Activated CD4-positive, CD25-positive, alpha-beta regulatory T cell treated with anti-CD3 and anti-CD28 coated beads, Interleukin-2, amount 50 U/mL, for 16 hours (primary cell): ENCODE data around the gene LECT2.

Experiments used
- DNase-seq: peaks from one replicate; pipeline ENCODE4 v3.0.0-alpha.2; 2020; ENCODE audit warnings: low read depth, low spot score

The LECT2 gene

GRCh38 chr5:135978993-135979392, 24.2 kb upstream of the LECT2 start:
- DNase-seq = no peak

DNA sequence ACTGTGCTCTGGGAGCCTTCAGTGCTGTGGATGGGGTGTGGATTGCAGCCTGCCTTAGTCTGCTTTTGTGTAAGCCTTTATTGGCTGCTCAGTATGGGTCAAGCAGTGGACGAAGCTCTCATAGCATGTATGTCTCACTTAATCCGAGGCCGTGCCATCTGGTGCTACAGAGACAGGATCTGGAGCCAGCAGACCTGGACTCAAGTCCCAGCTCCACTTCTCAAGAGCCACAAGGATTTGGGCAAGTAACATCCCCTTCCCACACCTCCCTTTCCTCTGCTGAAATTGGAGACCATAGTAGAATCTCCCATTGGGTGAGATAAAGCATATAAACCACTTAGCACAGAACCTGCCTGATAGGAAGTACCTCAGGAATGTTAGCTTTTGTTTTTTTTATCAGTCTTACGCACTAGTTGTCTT, 23.4 kb upstream of the LECT2 start:
- no peak for DNase-seq

DNA sequence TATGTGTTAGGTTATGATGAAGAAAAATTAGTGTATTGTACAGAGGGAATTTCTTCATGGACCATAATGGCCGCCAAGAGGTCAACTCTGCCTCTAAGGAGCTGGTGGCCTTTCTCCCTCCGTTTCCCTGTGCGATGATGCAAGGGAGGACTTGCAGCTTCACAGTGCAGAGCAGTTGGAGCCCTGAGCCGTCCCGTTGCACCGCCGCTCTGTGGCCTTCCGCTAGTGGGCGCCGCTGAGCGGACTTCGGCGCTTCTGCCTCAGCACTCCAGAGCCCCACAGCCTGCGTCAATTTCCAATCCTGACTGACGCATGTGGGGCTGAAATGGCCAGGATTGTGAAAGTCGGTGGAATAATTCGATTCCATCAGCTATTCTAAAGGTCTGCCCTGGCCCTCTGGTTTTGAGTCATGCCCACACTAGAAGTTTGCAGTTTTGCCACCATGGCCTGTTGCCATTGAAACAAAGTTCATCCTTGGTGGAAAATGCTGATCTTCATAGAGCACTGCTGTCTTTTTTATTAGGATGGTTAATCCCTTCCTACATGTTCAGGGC, 22.7 kb upstream of the LECT2 start:
- DNase-seq = no peak

- DNase-seq = no peak
Observed at GRCh38 chr5:135976216-135976615, 21.4 kb upstream of the LECT2 start.

DNA sequence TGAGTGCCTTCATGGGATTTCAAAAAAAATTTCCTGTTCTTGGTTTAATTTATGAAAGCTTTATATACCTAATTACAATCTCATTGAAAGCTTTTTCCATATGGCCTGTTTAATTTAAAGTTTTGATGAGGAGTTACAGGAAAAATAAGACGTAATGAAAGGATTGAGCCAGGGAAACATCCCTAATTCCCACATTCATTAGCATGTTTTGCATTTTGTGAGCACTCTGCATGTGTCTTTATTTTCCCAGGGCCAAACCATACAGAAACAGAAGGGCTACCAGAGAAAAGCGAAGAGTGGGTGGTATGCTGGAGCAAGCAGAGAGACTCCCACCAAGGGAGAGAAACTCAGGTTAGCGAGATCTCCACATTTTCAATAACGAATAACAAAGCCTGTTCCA, 20.3 kb upstream of the LECT2 start:
- no peak for DNase-seq

- DNase-seq = no peak
Observed at GRCh38 chr5:135974021-135974600, 19.3 kb upstream of the LECT2 start.

DNA sequence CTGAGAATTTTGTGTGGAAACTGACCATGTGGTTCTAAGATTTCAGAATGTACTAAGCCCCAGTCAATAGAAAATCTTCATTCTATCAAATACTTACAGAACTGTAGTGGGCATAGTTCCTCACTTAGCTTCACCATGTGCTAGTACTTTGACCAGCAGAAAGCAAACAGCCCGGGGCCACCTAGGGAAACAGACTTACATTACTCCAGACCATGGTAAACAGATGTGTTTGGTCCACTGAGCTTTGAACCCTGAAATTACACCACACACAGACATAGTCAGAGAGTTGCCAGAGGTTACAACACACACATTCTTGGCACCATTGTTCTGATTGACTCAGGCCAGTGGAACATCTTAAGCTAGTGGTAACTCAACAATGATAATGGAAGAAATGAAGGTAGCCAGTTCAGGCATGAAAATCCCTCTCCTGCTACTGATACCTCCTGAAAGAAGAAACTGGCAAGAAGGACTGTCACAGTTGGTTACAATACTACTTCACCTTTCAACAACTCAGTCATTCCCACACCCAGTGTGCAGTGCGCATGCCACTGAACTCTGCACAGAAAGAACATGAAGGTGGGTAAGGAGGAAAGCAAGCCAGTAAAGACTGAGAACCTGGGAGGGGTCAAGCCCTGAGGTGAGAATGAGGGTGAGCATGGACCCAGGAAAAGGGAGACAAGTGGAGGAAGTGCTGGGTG, 18.7 kb upstream of the LECT2 start:
- no peak for DNase-seq

- DNase-seq = no peak
Observed at GRCh38 chr5:135971701-135972100, 16.9 kb upstream of the LECT2 start.

- no peak for DNase-seq
Observed at GRCh38 chr5:135966790-135967189, 12.0 kb upstream of the LECT2 start.

DNA sequence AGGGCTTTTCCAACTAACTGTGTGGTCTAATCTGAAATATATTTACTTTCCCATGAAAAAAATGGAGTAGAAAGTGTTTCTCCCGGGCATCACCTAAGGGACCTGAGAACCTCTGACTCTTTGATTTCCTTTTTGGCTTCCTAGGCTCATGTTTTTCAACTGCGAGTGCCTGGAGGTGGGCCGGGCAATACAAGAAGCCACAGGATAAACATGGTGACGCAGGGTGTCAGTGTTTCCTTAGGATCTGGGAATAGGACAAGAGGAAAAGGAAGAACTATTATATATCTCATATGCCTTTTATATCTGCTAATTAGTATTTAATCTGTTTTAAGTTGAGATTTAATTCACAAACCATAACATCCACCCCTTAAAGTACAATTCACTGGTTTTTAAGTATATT, 11.4 kb upstream of the LECT2 start:
- DNase-seq = no peak

DNA sequence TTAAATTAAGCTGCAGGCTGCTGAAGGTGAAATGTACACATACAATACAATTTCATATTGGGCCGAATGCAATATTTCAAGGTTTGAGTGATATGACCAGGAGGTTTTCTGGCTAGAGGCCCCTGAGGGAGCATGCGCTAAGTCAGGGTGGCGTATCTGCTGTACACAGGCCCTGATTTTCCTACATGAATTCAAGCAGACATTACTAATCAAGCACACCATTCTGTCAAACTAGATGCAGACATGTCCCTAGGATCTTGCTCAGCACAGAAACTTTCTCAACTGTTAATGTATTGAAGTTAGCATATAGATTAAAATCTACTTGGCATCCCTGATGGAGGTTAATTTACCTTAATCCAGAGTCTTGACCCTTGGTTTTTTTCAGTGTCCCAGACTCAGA, 10.7 kb upstream of the LECT2 start:
- no peak for DNase-seq

DNA sequence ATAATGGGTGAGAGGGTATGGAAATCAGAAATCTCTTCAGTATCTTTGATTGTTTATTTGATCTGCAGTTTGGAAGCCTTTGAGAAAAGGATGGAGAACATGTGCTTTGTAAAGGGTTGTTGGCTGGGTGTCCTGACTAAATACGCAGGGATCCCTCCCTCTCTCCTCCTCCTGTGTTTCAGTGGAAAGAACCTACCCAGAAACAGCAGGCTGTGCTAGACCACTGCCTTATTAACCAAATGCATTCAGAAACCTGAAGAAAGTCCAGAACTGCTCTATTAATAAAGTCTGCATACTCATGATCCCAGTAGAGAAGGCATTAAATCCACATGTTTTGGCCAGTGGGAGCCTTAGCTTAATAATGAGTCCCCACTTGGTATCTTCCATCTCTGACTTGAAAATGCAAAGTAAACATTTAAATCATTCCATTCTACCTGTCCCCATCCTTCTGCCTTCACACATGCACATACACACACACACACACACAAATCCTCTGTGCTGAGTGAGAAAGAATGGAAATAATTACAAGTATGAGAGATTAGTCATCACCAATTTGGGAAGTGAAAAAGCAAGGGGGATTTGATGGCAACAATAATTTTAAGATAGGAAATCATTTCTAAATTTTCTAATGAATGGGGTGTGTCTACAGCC, 10.0 kb upstream of the LECT2 start:
- no peak for DNase-seq

DNA sequence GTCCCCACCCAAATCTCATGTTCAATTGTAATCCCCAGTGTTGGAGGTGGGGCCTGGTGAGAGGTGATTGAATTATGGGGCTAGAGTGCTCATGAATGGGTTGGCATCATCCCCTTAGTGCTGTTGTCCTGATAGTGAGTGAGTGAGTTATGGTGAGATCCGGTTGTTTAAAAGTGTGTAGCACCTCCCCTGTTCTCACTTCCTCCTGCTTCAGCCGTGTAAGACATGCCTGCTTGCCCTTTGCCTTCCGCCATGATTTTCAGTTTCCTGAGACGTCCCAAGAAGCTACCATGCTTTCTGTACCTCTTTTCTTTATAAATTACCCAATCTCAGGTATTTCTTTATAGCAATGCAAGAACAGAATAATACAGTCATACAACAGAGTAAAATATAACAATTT, 742 bp upstream of the LECT2 start:
- DNase-seq = no peak

DNA sequence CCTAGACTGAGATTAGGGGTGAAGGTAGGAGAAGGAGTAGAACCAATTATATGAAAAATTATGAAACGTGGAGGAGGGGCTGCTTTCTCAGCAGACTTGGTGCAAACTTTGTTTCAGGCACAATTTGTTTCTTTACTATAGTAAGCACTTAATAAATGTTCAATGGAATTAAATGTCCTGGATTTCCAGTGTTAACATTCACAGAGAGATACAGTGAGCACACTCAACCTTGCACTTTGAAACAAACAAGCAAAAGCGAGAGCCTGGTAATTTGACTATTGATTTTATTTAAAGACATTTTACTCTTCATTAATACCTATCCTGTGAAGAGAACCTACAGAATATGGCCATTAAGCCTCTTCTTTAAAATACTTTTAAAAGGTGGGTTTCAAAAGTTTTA, 933 bp downstream of the LECT2 start:
- no peak for DNase-seq

DNA sequence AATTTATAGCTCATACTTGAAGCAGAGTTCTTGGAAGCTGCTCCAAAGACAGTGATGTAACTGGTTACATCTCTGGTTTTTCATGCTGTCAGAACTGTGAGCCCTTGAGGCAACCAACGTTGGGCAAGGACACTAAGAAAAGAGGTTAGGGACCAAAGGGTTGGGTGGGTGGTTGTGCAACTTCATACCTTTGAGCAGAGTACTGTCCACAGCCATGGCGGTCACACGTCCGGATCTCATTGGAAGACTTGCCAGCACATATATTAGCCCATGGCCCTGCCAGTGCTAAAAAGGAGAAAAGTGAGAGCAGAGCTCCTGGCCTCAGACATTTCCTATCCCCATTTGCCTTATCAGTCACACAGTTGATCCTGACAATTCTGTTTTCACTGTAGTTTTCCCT, 2.1 kb downstream of the LECT2 start:
- no peak for DNase-seq

GRCh38 chr5:135951807-135952206, 3.0 kb downstream of the LECT2 start:
- no peak for DNase-seq

DNA sequence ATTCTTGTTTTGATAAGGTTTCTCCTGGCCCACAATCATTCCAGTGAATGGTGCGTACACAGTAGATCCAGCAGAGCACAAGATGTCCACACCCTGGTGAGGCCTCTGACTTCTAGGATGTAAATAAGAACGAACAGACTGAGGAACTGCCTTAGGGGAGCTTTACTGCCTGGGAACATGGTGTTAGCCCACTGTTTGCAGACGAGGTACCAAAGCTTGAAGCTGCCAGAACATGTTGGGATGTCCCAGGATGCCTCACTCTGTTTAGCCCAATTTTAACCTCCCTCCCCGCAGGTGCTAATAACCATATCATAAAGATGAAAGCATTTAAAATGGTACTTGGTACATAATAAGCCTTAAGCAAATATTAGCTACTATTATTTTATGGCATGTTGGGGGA, 3.5 kb downstream of the LECT2 start:
- no peak for DNase-seq

GRCh38 chr5:135950611-135951010, 4.2 kb downstream of the LECT2 start:
- no peak for DNase-seq

- DNase-seq = no peak
Observed at GRCh38 chr5:135944967-135945560, 9.7 kb downstream of the LECT2 start.

GRCh38 chr5:135944564-135944963, 10.2 kb downstream of the LECT2 start:
- no peak for DNase-seq

DNA sequence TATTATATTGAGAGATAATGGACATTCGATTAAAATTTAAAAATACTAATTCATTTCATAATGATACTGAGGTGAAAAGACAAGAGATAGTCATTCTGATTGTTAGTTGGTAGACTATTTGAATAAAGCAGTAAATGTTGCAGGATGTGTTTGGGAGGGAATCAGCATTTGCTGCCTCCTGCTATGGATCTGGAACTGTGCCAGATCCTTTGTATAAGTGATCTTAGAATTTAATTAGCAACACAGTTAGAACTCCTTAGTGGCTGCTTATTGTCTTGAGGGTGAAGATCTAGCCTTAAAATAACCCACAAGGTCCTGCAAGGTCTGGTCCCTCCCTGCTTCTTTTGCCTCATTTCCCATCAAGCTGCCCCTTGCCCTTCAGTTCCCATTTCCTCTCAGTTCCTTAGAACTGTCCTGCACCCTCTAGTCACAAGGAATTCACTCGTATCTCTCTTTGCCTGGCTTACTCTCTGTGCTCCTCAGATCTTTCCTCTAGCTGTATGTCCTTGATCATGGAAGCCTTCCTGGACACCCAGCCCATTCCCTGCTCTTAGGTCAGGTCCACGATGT, 12.5 kb downstream of the LECT2 start:
- no peak for DNase-seq

DNA sequence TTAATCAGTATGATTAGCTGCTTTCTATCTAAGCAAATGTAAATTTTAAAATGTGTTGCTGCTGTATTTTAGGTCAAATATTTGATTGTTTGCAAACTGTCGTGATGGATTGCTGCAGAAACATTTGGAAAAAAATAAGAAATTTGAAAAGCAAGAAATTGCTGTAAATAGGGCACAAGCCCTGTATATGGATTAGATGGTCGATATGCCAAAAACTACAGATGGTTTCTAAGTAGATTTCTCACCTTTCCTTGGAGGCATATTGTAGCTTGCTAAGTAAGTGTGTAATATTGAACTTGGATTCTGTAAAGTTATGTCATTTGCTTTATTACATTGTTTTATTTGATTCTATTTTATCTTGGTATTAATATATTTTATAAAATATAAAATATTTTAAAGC, 13.1 kb downstream of the LECT2 start:
- DNase-seq = no peak
